GM19463 (cell line): Measurements from ENCODE around the gene TTYH1.

Experiments used
- ATAC-seq: cut with Tn5 transposase; IDR thresholded peaks from one replicate; pipeline ENCODE4 v1.9.1; 2021; ENCODE audit warnings: mild to moderate bottlenecking, moderate library complexity; ENCODE audit not compliant: unreplicated experiment

The TTYH1 gene

GRCh38 chr19:54391589-54392061 lies 23.6 kb upstream of the TTYH1 start:
- no peak for ATAC-seq

DNA sequence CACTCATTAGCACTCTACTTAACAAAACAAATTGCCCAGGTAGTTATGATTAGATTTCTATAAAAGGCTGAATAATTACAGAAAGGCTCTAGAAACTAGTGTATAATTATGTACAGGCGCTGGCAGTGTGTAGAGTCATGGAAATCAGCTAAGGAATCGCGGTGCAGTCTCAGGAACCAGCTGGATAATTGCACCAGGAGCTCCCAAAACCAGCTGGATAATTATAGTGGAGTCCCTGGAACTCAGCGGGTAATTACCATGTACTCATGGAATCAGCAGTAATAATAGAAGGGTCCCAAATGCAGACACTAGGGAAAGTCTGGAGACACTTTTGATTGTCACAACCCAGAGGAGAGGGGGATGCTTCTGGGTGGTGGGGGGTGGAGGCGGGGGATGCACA lies 23.2 kb upstream of the TTYH1 start:
- no peak for ATAC-seq

GRCh38 chr19:54393381-54393780 lies 21.9 kb upstream of the TTYH1 start:
- no peak for ATAC-seq

- ATAC-seq: no peak
Observed at GRCh38 chr19:54395685-54396084, 19.6 kb upstream of the TTYH1 start.

- ATAC-seq: no peak
Observed at GRCh38 chr19:54399189-54399588, 16.1 kb upstream of the TTYH1 start.

DNA sequence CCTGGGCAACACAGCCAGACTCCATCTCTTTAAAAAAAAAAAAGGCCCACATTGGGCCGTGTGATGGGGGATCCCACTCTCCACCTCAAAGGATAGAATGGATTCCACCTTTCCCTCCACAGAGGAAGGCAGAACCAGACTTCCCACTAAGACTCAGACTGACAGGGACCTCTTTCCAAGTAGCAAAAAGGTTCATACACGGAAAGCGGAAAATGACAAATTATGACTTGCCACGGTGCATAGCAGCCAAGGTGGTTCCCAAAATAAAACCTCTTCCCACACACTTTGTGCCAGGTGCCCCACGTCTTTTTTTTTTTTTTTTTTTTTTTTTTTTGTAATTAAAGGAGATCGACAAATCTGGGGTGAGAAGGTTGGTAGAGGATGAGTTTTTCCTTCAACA lies 14.4 kb upstream of the TTYH1 start:
- ATAC-seq: no peak

- no peak for ATAC-seq
Observed at GRCh38 chr19:54403054-54403453, 12.2 kb upstream of the TTYH1 start.

- ATAC-seq: no peak
Observed at GRCh38 chr19:54405628-54406027, 9.6 kb upstream of the TTYH1 start.

DNA sequence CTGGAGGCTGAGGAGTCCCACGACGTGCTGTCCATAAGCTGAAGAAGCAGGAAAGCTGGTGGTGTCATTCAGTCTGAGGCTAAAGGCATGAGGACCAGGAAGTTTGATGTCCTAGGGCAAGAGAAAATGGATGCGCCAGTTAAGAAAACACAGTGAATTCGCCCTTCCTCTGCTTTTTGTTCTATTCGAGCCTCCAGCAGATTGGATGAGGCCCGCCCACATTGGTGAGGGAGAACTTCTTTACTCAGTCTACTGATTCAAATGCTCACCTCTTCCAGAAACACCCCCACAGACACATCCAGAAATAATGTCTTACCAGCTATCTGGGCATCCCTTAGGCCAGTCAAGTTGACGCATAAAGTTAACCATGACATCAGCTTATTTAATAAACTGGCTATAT lies 7.5 kb upstream of the TTYH1 start:
- no peak for ATAC-seq

- no peak for ATAC-seq
Observed at GRCh38 chr19:54408456-54409026, 6.7 kb upstream of the TTYH1 start.

GRCh38 chr19:54411033-54411432 lies 4.2 kb upstream of the TTYH1 start:
- no peak for ATAC-seq

DNA sequence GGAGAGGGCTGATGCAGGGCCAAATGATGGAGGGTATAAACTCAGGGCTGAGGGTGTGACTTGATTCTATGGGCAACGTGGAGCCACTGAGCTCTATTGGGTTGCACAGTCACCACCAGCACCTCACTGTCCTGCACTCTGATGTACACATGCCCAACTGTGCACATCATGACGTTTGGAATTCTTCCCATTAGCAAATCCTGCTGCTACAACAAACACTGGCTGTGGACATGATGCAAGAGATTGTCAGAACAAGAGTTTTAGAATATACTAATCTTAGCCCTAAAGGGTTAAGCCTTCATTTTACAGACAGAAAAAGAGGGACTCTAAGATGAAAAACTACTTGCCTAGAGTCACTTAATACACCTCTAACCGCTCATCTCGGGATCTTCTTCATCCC lies 2.4 kb upstream of the TTYH1 start:
- ATAC-seq: no peak

GRCh38 chr19:54414156-54414555 lies 1.1 kb upstream of the TTYH1 start:
- ATAC-seq: no peak

DNA sequence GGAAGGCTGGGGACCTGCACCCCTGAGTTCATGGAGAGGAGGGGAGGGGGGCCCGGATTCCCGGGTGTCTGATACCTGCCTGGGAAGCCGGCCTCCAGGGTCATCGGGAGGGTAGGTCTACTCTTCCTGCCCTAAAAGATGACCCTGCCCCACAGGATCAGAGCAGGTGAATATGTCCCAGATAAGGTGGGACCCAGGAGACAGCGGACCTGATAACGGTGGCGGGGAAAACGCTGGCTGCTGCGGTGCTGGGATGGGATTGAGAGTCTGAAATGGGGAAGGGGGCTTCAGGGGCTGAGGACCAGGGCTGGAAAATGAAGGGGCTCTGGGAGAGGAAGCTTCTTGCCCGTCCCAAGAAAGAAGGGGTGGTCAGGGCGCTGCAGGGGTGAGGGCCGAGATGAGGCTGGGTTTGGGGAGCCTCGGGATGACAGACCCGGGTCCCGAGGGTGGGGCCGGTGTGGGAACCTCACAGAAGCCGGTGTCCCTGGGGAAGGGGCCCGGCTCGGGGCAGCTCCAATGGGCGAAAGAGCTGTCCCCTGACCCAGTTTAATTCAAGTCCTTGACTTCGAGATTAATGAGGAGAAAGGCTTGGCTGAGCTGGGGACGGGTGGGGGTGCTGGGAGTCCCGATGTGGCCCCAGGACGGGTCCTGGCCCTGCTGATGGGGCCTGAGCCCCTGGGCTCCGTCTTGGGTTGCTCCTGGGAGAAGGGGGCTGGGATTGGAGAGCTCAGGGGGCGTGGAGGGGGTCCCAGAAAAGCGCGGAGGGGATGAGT lies 823 bp downstream of the TTYH1 start:
- ATAC-seq: no peak

- ATAC-seq: no peak
Observed at GRCh38 chr19:54416695-54417491, 1.6 kb downstream of the TTYH1 start.

GRCh38 chr19:54418030-54418929 lies 3.0 kb downstream of the TTYH1 start:
- no peak for ATAC-seq

GRCh38 chr19:54418930-54419800 lies 3.9 kb downstream of the TTYH1 start:
- no peak for ATAC-seq

DNA sequence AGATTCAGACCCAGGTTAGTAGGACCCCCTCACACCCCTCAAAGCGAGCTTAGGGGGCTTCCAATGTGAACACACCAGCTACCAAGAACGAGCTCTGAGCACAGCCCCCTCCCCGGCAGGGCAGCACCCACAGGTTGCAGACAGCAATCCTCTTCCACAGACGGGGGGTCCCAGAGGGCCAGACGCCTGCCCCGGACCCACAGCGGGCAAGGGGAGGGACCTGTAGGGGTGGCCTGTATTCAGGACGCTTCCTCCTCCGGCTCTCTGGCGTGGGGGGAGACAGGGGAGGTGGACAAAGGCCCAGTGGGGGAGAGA lies 4.8 kb downstream of the TTYH1 start:
- no peak for ATAC-seq

GRCh38 chr19:54420383-54421168 lies 5.3 kb downstream of the TTYH1 start:
- ATAC-seq: no peak
